Activated CD8-positive, alpha-beta memory T cell treated with anti-CD3 and anti-CD28 coated beads, Interleukin-2, amount 10 ng/mL, durations not matched to agents 7 days and 5 days (primary cell): ENCODE measurements around the gene C5orf46. TPM values are rescaled to one million over a fixed set of nuclear protein-coding genes. Genes with fewer than 3 reads are reported as not detected.

Experiments used
- ATAC-seq: fragments of 150-1000 bp; cut with Tn5 transposase; one replicate; pipeline ENCODE4 v1.10.0; 2021; ENCODE audit warnings: moderate library complexity
- CTCF ChIA-PET: fragments of 350-600 bp; sonication (Branson Sonifier 250); formaldehyde crosslinking; loops from one replicate; lab custom pipeline; 2021; ENCODE audit warnings: antibody characterized with exemption; lab: Charles Lee
- DNase-seq: peaks from one replicate; pipeline ENCODE4 v3.0.0-alpha.2; 2020
- H3K27ac Mint-ChIP-seq: one replicate; pipeline ENCODE4 v1.8.0; 2021; ENCODE audit warnings: mild to moderate bottlenecking, mixed read lengths
- H3K27me3 Mint-ChIP-seq: one replicate; pipeline ENCODE4 v1.8.0; 2021; ENCODE audit warnings: mixed read lengths
- H3K36me3 Mint-ChIP-seq: one replicate; pipeline ENCODE4 v1.8.0; 2021; ENCODE audit warnings: mild to moderate bottlenecking, mixed read lengths
- H3K4me1 Mint-ChIP-seq: one replicate; pipeline ENCODE4 v1.8.0; 2021; ENCODE audit warnings: mixed read lengths
- H3K4me3 Mint-ChIP-seq: one replicate; pipeline ENCODE4 v1.8.0; 2021; ENCODE audit warnings: mild to moderate bottlenecking, moderate library complexity, mixed read lengths
- H3K9me3 Mint-ChIP-seq: one replicate; pipeline ENCODE4 v1.8.0; 2022; ENCODE audit warnings: low read depth, mixed read lengths
- total RNA-seq, 2 experiments: library from RNA; stranded (reverse); gene quantifications; one replicate each; pipeline ENCODE4 v1.2.3, GENCODE V29; 2021

Gene C5orf46
- total RNA-seq, 2 experiments from 2014 or later = not detected

- Mint-ChIP-seq H3K27me3 (peaks cover 10% of the 10 kb centered on the region), H3K36me3 (no peaks in the 10 kb centered on the region), H3K4me1 (no peaks in the 10 kb centered on the region), H3K27ac (no peak overlapping the region), H3K4me3 (no peak overlapping the region), H3K9me3 (no peaks in the 10 kb centered on the region)
- CTCF ChIA-PET = interaction anchor here (1.6 kb wide), 1 partner anchor 13 kb away, joined by 5 read pairs; no protein-coding TSS in a partner anchor
- ATAC-seq = no peak
- DNase-seq = no peak
These were observed 61.5 kb downstream of the C5orf46 start for GRCh38 chr5:147844846-147845245.

- no peak overlapping the region for H3K4me3 Mint-ChIP-seq
- no peak for ATAC-seq
- H3K36me3 Mint-ChIP-seq = no peaks in the 10 kb centered on the region
- peaks cover 12% of the 10 kb centered on the region for H3K27me3 Mint-ChIP-seq
- H3K27ac Mint-ChIP-seq = no peak overlapping the region
- CTCF ChIA-PET = no interaction called here
- no peaks in the 10 kb centered on the region for H3K4me1 Mint-ChIP-seq
- DNase-seq = no peak
- H3K9me3 Mint-ChIP-seq = no peaks in the 10 kb centered on the region
These were observed 63.5 kb downstream of the C5orf46 start for GRCh38 chr5:147842869-147843268.

Other genes with a start within 250 kb of the C5orf46 start
- gene JAKMIP2, start 123.8 kb downstream of the C5orf46 start, total RNA-seq = 1 to 10 TPM; 5.2 to 6.1 TPM
- not detected for gene SPINK1, start 74.9 kb downstream of the C5orf46 start, total RNA-seq
- not detected for gene SCGB3A2, start 27.8 kb downstream of the C5orf46 start, total RNA-seq
- not detected for gene SPINK5, start 157.4 kb upstream of the C5orf46 start, total RNA-seq